NCI-H1048 (cell line): ENCODE results near the gene SBNO1.
"Not testable (repeated sequence)": the region's sequence is repeated elsewhere in the genome, so short reads cannot be mapped to it uniquely, and the experiment has no call there.

Experiments
- DNase-seq: peaks from one replicate; lab custom pipeline; 2025; lab: John Stamatoyannopoulos, UW

The SBNO1 gene

DNA sequence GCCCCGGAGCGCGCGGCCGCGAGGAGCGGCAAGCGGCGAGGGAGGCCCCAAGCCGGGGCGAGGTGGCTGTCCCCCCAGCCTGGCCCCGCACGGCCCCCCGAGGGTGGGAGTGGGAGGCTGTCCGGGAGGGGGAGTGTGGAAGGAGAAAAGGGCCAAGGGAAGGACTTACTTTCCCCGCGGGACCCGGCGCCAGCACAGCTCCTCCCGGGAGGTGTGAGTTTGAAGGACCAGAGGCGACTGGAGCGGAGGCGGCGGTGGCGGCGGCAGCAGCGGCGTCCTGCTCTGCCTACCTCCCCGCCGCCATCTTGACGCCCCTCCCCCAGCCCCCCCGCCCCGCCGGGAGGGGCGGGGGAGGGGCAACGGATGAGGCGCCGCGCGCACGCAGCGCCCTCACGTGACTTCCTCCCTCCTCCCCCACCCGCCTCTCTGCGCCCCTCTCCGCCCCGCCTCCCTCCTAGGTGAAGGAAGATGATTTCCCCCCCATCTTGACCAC is at the start of gene SBNO1:
SBNO1 (minus strand) TSS at position 316 of the 493 bp plus-strand sequence. CDS start 14,406 bp downstream, outside the sequence.
- DNase-seq = peak; percentile 54

GRCh38 chr12:123410041-123410412 is 45.4 kb upstream of the SBNO1 start:
- DNase-seq = no peak

- not testable (repeated sequence) for DNase-seq
Measured at GRCh38 chr12:123409284-123410040, 44.8 kb upstream of the SBNO1 start.

GRCh38 chr12:123408619-123409018 is 44.0 kb upstream of the SBNO1 start:
- not testable (repeated sequence) for DNase-seq

DNA sequence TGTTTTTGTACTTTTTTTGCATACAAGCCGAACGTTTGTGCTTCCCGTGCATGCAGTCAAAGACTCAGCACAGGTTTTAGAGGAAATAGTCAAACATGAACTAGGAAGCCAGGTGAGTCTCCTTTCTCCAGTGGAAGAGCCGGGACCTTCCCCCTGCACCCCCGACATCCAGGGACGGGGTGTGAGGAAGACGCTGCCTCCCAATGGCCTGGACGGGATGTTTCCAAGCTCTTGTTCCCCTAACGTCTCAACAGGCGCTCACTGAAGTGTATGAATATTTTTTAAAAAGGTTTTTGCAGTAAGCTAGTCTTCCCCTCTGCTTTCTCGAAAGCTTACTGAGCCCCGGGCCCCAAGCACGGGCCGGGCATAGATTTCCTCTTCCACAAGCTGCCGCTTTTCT is 43.3 kb upstream of the SBNO1 start:
- not testable (repeated sequence) for DNase-seq

DNA sequence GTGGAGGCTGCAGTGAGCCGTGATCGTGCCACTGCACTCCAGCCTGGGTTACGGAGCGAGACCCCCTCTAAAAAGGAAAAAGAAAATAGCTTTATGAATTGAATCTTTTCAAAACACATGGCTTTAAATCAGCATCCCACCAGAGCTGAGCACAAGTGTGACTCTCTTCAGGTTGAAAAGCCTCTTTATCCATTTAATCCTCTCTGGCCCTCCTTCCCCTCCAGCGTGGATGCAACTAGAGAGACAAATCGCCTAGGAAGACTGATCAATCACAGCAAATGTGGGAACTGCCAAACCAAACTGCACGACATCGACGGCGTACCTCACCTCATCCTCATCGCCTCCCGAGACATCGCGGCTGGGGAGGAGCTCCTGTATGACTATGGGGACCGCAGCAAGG is 42.6 kb upstream of the SBNO1 start:
- not testable (repeated sequence) for DNase-seq

DNA sequence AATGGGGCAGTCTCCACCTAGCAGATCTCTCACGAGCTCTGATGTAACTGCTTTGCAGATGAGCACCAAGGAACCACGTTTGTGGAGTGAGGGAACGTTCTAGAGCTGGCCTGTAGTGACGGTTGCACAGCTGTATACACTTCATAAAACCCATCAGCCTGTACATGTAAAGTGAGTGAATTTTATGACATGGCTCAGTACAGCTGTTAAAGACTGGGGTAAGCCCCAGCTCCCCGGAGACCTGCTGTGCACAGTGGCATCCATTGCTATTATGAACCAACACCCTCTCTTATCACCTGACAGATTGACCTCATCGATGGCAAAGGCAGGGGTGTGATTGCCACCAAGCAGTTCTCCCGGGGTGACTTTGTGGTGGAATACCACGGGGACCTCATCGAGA is 39.9 kb upstream of the SBNO1 start:
- DNase-seq = no peak

- no peak for DNase-seq
Measured at GRCh38 chr12:123401753-123402683, 37.4 kb upstream of the SBNO1 start.

DNA sequence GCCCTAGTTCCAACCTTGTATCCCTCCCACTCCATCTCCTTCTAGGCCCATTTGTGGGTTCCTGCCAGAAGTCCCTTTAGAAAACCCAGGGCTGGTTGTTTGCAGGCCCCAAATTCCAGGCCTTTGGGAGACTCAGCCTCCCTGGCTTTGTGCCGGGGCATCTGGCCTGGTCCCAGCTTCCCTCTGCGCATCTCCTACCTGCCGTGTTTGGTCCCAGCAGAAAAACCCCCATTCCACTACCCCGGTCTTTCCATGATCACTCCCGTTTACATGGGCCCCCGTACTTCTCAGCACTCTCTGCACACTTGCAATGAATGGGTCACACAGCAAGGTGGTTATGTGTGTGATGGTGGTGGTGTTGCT is 34.6 kb upstream of the SBNO1 start:
- no peak for DNase-seq

- DNase-seq = no peak
Measured at GRCh38 chr12:123398550-123399254, 34.1 kb upstream of the SBNO1 start.

GRCh38 chr12:123398177-123398549 is 33.5 kb upstream of the SBNO1 start:
- no peak for DNase-seq

DNA sequence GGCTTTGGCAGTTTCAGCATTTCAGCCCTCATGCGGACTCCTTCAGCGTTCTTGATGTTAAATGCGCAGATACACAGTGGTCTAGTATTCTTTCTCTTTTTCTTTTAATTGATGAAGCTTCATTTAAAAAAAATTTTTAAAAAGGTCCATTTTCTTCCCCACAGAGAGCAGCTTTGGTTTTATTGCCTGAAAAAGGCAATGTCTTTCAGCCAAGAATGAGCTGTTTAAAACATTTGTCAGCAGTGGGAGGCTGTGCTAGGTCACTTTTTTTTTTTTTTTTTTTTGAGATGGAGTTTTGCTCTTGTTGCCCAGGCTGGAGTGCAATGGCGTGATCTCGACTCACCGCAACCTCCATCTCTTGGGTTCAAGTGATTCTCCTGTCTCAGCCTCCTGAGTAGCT is 32.8 kb upstream of the SBNO1 start:
- no peak for DNase-seq

- DNase-seq = no peak
Measured at GRCh38 chr12:123396954-123397353, 32.3 kb upstream of the SBNO1 start.

GRCh38 chr12:123396543-123396942 is 31.9 kb upstream of the SBNO1 start:
- DNase-seq = no peak

DNA sequence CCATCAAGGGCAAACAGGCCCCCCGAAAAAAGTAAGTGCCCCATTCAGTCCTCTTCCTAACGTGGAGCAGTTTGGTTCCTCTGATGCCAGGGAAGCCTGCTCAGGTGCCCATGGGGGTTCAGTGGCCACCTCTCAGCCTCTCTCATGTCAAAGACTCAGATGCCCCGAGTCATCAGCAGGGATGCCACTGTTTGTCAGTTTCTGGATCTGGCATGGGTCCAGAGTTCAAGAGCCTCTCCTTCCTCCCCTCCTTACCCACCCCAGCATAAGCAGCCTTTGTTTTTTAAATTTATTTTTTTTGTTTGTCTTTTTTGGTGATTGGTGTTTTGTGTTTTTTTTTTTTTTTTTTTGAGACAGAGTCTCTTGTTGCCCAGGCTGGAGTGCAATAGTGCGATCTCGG is 30.6 kb upstream of the SBNO1 start:
- no peak for DNase-seq

DNA sequence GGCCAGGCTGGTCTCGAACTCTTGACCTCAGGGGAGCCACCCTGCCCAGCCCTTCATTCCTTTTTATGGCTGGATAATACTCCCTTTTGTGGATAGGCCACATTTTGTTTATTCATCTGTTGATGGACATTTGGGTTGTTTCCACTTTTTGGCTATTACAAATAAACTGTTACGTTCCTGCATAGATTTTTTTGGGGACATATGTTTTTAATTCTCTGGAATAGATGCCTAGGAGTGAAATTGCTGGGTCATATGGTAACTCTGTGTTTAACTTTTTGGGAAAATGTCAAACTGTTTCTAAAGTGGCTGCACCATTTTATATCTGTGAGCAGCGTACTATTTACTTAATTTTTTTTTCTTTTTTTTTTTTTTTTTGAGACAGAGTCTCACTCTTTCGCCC is 29.1 kb upstream of the SBNO1 start:
- DNase-seq = no peak

DNA sequence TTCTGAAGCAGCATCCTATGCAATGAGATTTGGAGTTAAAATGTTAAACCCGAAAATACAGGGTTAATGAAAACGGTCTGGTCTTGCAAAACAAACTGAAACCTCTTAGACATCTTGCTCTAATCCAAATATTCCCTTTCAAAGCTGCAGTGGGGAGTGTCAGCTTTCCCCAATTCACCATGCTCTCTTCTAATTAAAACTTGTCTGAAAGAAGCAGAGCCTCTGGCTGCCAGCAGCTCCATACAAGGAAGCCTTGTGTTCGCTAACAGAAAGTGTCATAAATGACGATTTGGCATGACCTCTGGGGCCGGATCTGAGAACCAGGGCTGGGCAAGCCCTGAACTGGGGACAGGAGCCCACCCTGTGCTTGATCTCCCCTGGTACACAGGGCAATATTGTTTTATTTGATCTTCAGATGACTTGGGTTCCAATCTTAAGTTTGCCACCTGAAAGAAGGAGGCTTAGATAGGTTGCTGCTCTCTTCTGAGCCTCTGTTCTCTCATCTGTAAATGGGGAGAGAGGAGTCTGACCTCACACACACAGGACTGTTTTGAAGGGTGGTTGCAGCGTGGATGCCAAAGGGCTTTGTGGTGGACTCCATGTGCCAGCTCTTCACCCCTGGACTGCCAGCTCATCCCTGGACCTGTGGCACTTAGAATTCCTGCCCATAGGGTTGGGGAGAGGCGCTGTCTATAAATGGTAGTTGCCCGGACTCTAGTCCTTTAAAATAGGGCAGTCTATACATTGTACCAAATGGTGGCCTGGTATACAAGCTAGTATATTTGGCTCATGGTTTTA is 27.1 kb upstream of the SBNO1 start:
- no peak for DNase-seq

- no peak for DNase-seq
Measured at GRCh38 chr12:123390498-123391426, 26.1 kb upstream of the SBNO1 start.

- DNase-seq = no peak
Measured at GRCh38 chr12:123389560-123390351, 25.1 kb upstream of the SBNO1 start.
